NCI-H1105 treated with DMSO at 0.1 percent for 48 hours (cell line): ENCODE results near the gene SCN8A.
"Not testable (repeated sequence)": the region's sequence is repeated elsewhere in the genome, so short reads cannot be mapped to it uniquely, and the experiment has no call there.

Source experiments
- DNase-seq: peaks from one replicate; lab custom pipeline; 2025; lab: John Stamatoyannopoulos, UW

Gene SCN8A

GRCh38 chr12:51817027-51817953 is 226.3 kb downstream of the SCN8A start:
- DNase-seq, result no peak

GRCh38 chr12:51818086-51818485 is 227.1 kb downstream of the SCN8A start:
- DNase-seq, result no peak

- no peak for DNase-seq
Observed at GRCh38 chr12:51818566-51819300, 227.7 kb downstream of the SCN8A start.

- peak; percentile 27 for DNase-seq
Observed at GRCh38 chr12:51819736-51820525, 228.9 kb downstream of the SCN8A start.

- DNase-seq, result peak; percentile 43
Observed at GRCh38 chr12:51820526-51821439, 229.8 kb downstream of the SCN8A start.

- DNase-seq, result no peak
Observed at GRCh38 chr12:51821440-51822260, 230.6 kb downstream of the SCN8A start.

GRCh38 chr12:51822261-51822616 is 231.2 kb downstream of the SCN8A start:
- no peak for DNase-seq

GRCh38 chr12:51822956-51823355 is 231.9 kb downstream of the SCN8A start:
- DNase-seq, result no peak

GRCh38 chr12:51823875-51824565 is 233.0 kb downstream of the SCN8A start:
- peak; percentile 43 for DNase-seq

GRCh38 chr12:51825216-51825615 is 234.2 kb downstream of the SCN8A start:
- no peak for DNase-seq

- DNase-seq, result no peak
Observed at GRCh38 chr12:51826881-51827280, 235.8 kb downstream of the SCN8A start.

- no peak for DNase-seq
Observed at GRCh38 chr12:51827925-51828818, 237.1 kb downstream of the SCN8A start.

- DNase-seq, result no peak
Observed at GRCh38 chr12:51829011-51829481, 238.0 kb downstream of the SCN8A start.

GRCh38 chr12:51829641-51830040 is 238.6 kb downstream of the SCN8A start:
- DNase-seq, result no peak

GRCh38 chr12:51831817-51832216 is 240.8 kb downstream of the SCN8A start:
- DNase-seq, result not testable (repeated sequence)

- no peak for DNase-seq
Observed at GRCh38 chr12:51832354-51833107, 241.5 kb downstream of the SCN8A start.

GRCh38 chr12:51833448-51834227 is 242.6 kb downstream of the SCN8A start:
- no peak for DNase-seq
